ENCODE measurements around the gene CD200R1. TPM values are rescaled to one million over a fixed set of nuclear protein-coding genes. Genes with fewer than 3 reads are reported as not detected.

Gene CD200R1
- total RNA-seq, 1 experiment from 2014 or later = not detected

DNA sequence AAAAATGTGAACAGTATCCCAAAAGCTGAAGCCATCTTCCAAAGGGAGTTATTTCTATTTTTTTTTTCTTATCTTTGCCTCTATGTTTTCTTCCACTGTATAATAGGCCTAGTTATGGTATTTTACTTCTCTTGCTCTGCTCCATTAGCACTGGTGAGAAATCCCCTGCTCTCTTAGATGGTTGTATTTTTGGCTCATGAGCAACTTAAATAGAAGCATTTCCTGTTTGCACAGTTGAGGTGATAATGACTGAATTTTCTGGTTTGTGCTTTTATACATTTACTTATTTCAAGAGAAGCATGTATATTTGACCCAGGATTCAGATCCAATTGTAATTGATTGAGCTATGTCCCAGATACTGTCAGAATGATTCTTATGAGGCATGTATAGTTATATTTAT, 66.7 kb downstream of the CD200R1 start:
- Histone ChIP-seq H3K4me2 (ENCODE audit: low read length) (no peak overlapping the region), H3K36me3 (ENCODE audit: control insufficient read depth in 1 of 2, insufficient read depth in 2 of 2, low read length in 2 of 2) (no peaks in the 10 kb centered on the region), H3K9me3 (ENCODE audit: control insufficient read depth in 1 of 2, insufficient read depth in 1 of 2, low read depth in 1 of 2, low read length in 2 of 2) (no peaks in the 10 kb centered on the region), H2AFZ (ENCODE audit: low read depth, low read length, poor library complexity, severe bottlenecking) (no peak overlapping the region), H3K4me1 (ENCODE audit: control insufficient read depth in 1 of 2, insufficient read depth in 2 of 2, low read length in 2 of 2) (no peaks in the 10 kb centered on the region), H4K20me1 (ENCODE audit: insufficient read depth) (no peaks in the 10 kb centered on the region), H3K9ac (ENCODE audit: low read length) (no peak overlapping the region), H3K4me3 (replicated peaks in 1 of 2; ENCODE audit: low read depth in 1 of 2, low read length in 2 of 2) (no peak overlapping the region), H3K9me2 (ENCODE audit: insufficient read depth) (no peaks in the 10 kb centered on the region), H3K27ac (ENCODE audit: low read depth, low read length) (no peak overlapping the region), H3K79me2 (ENCODE audit: insufficient read depth, low read length) (no peaks in the 10 kb centered on the region), H3K27me3 (ENCODE audit: insufficient read depth, low read length) (no peaks in the 10 kb centered on the region)
- DNase-seq (ENCODE audit: low read depth, low spot score) = no peak
- ATAC-seq = no peak
- ChIA-PET CTCF (no interaction called here), RAD21 (ENCODE audit: low non-redundant PET in 1 of 2, low total read pairs in 2 of 2, uncharacterized antibody in 2 of 2, unreplicated experiment in 2 of 2) (no interaction called here), POLR2A (no interaction called here)
- TF ChIP-seq RAD21 (IDR thresholded peaks at IDR 0.05; ENCODE audit: low read depth) (no peak), EZH2phosphoT487 (IDR thresholded peaks at IDR 0.05; ENCODE audit: borderline replicate concordance) (no peak), FOSL1 (IDR thresholded peaks at IDR 0.05; ENCODE audit: low read depth) (no peak), TCF7L2 (IDR thresholded peaks at IDR 0.05; ENCODE audit: borderline replicate concordance, extremely low read depth, insufficient read depth, insufficient read length) (no peak), ZFX (IDR thresholded peaks at IDR 0.05) (no peak), SIN3A (IDR thresholded peaks at IDR 0.05; ENCODE audit: low read depth) (no peak), SP1 (IDR thresholded peaks at IDR 0.05; ENCODE audit: low read depth) (no peak), ELF1 (IDR thresholded peaks at IDR 0.05; ENCODE audit: borderline replicate concordance, low read depth) (no peak), MAX (IDR thresholded peaks at IDR 0.05) (no peak), EZH2 (IDR thresholded peaks at IDR 0.05) (no peak), CBX3 (IDR thresholded peaks at IDR 0.05; ENCODE audit: low read depth) (no peak), EGR1 (IDR thresholded peaks at IDR 0.05; ENCODE audit: low read depth) (no peak), POLR2AphosphoS5 (IDR thresholded peaks at IDR 0.05; ENCODE audit: low read depth, low read length) (no peak)
- TF ChIP-seq, protein P1, sequence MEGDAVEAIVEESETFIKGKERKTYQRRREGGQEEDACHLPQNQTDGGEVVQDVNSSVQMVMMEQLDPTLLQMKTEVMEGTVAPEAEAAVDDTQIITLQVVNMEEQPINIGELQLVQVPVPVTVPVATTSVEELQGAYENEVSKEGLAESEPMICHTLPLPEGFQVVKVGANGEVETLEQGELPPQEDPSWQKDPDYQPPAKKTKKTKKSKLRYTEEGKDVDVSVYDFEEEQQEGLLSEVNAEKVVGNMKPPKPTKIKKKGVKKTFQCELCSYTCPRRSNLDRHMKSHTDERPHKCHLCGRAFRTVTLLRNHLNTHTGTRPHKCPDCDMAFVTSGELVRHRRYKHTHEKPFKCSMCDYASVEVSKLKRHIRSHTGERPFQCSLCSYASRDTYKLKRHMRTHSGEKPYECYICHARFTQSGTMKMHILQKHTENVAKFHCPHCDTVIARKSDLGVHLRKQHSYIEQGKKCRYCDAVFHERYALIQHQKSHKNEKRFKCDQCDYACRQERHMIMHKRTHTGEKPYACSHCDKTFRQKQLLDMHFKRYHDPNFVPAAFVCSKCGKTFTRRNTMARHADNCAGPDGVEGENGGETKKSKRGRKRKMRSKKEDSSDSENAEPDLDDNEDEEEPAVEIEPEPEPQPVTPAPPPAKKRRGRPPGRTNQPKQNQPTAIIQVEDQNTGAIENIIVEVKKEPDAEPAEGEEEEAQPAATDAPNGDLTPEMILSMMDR (IDR thresholded peaks at IDR 0.05 in 2 of 3, conservative IDR thresholded peaks at IDR 0.05 in 1 of 3; ENCODE audit: borderline replicate concordance in 1 of 3, insufficient read depth in 1 of 3, low read depth in 2 of 3, low read length in 2 of 3) = no peak
- TF ChIP-seq, protein P2, sequence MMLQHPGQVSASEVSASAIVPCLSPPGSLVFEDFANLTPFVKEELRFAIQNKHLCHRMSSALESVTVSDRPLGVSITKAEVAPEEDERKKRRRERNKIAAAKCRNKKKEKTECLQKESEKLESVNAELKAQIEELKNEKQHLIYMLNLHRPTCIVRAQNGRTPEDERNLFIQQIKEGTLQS (IDR thresholded peaks at IDR 0.05) = no peak
- TF ChIP-seq, protein P3, sequence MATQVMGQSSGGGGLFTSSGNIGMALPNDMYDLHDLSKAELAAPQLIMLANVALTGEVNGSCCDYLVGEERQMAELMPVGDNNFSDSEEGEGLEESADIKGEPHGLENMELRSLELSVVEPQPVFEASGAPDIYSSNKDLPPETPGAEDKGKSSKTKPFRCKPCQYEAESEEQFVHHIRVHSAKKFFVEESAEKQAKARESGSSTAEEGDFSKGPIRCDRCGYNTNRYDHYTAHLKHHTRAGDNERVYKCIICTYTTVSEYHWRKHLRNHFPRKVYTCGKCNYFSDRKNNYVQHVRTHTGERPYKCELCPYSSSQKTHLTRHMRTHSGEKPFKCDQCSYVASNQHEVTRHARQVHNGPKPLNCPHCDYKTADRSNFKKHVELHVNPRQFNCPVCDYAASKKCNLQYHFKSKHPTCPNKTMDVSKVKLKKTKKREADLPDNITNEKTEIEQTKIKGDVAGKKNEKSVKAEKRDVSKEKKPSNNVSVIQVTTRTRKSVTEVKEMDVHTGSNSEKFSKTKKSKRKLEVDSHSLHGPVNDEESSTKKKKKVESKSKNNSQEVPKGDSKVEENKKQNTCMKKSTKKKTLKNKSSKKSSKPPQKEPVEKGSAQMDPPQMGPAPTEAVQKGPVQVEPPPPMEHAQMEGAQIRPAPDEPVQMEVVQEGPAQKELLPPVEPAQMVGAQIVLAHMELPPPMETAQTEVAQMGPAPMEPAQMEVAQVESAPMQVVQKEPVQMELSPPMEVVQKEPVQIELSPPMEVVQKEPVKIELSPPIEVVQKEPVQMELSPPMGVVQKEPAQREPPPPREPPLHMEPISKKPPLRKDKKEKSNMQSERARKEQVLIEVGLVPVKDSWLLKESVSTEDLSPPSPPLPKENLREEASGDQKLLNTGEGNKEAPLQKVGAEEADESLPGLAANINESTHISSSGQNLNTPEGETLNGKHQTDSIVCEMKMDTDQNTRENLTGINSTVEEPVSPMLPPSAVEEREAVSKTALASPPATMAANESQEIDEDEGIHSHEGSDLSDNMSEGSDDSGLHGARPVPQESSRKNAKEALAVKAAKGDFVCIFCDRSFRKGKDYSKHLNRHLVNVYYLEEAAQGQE (IDR thresholded peaks at IDR 0.05; ENCODE audit: low read depth) = no peak
- TF ChIP-seq, protein P4, sequence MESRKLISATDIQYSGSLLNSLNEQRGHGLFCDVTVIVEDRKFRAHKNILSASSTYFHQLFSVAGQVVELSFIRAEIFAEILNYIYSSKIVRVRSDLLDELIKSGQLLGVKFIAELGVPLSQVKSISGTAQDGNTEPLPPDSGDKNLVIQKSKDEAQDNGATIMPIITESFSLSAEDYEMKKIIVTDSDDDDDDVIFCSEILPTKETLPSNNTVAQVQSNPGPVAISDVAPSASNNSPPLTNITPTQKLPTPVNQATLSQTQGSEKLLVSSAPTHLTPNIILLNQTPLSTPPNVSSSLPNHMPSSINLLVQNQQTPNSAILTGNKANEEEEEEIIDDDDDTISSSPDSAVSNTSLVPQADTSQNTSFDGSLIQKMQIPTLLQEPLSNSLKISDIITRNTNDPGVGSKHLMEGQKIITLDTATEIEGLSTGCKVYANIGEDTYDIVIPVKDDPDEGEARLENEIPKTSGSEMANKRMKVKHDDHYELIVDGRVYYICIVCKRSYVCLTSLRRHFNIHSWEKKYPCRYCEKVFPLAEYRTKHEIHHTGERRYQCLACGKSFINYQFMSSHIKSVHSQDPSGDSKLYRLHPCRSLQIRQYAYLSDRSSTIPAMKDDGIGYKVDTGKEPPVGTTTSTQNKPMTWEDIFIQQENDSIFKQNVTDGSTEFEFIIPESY (IDR thresholded peaks at IDR 0.05; ENCODE audit: extremely low read depth, insufficient replicate concordance, low read length) = no peak
- no TSS peak for BruUV-seq (replicated peaks)
- intact Hi-C loops (cut with micrococcal nuclease) = no loop called here

Measured in HCT116 (cell line).